ENCODE results near the gene FGD5.
A peak's percentile ranks its signal among the peaks of the same experiment; 100 is the strongest.

Gene FGD5

DNA sequence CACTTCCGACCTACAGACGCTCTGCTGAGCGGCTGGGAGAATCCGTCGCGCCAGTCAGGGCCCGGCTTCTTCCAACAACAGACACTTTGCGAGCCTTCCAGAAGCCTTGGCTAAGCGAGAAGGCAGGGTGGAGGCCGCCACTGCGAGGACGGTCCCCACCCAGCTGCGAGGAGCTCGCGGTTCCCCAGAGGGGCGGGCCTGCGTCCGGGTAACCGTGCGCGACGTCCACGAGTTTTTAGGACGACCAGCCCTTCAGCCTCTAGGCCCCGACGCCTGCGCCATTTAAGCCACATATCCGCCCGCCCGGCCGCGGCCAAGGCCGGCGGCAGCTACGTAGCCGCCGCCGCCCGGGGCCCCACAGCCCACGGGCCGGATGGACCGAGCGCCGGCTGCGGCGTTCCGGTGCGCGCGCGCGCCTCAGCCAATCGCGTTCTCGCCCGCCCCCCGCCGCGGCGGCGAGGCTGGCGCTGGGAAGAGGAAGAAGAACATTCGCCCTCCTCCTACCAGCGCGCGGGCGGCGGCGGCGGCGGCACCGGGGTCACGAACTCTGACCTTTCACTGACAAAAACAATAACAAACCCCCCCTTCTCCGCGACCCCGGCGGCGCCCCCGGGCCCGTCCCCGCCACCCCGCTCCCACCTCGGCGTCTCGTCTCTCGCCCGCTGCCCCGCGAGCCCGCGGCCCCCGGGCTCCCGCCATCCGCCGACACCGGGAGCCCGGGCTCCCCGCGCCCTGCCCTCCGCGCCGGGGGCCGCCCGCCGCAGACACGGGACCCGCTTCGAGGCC is 128.5 kb downstream of the FGD5 start, which contains the start of gene NR2C2:
Gene NR2C2, plus strand, starts transcription at position 484 of the 786 bp plus-strand sequence. CDS start 56,332 bp downstream, outside the sequence.
- H3K4me3 ChIP-seq (ENCODE audit: low read depth, low read length): peak within 1 kb of the TSS; percentile 95
- peak; percentile 73 for TF ChIP-seq POLR2A (IDR thresholded peaks at IDR 0.05; ENCODE audit: extremely low read depth, insufficient read length)
- TF ChIP-seq, protein P1, sequence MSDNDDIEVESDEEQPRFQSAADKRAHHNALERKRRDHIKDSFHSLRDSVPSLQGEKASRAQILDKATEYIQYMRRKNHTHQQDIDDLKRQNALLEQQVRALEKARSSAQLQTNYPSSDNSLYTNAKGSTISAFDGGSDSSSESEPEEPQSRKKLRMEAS (IDR thresholded peaks at IDR 0.05; ENCODE audit: low read depth, low read length): no peak
- TF ChIP-seq, protein P2, sequence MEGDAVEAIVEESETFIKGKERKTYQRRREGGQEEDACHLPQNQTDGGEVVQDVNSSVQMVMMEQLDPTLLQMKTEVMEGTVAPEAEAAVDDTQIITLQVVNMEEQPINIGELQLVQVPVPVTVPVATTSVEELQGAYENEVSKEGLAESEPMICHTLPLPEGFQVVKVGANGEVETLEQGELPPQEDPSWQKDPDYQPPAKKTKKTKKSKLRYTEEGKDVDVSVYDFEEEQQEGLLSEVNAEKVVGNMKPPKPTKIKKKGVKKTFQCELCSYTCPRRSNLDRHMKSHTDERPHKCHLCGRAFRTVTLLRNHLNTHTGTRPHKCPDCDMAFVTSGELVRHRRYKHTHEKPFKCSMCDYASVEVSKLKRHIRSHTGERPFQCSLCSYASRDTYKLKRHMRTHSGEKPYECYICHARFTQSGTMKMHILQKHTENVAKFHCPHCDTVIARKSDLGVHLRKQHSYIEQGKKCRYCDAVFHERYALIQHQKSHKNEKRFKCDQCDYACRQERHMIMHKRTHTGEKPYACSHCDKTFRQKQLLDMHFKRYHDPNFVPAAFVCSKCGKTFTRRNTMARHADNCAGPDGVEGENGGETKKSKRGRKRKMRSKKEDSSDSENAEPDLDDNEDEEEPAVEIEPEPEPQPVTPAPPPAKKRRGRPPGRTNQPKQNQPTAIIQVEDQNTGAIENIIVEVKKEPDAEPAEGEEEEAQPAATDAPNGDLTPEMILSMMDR (IDR thresholded peaks at IDR 0.05; ENCODE audit: low read depth, low read length): no peak
- peak; percentile 88 for DNase-seq (ENCODE audit: low read depth)

DNA sequence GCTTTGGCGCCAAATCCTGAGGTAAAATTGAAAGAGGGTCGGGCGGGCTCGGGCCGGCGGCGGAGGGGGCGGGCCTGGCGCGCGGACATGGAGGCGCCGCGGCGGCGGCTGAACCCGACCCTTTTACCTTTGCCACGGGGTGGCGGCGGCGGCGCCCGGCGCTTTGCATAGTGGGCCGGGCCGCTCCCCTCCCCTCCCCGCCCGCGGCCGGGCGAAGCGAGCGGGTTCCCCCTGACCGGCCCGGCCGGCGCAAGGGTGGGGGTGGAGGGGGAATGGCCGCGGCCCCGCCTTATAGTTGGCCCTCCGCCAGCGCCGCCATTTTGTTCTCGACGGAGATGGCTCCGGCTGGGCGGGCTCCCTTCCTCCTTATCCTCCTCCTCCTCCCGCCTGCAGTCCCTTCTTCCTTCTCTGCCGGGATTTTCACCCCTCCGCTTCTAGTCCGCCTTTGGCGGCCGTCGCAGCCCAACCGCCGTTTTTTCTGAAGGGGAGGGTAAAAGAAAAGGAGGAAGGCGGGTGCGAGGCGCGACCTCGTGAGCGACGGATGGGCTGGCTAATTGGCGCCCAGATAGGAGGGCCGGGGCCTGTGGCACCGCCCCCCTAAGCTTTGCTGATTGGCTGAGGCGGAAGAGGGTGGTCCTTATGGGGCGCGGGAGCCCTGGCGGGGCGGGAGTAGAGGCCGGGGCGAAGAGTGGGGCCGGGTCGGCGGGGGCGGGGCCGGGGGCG is 129.3 kb downstream of the FGD5 start:
- DNase-seq (ENCODE audit: low read depth): peak; percentile 95
- H3K4me3 ChIP-seq (ENCODE audit: low read depth, low read length): peak overlapping the region; percentile 63
- TF ChIP-seq POLR2A (IDR thresholded peaks at IDR 0.05; ENCODE audit: extremely low read depth, insufficient read length) (no peak), MYC (IDR thresholded peaks at IDR 0.05; ENCODE audit: low read depth, low read length) (peak; percentile 21)
- TF ChIP-seq, protein P1 (IDR thresholded peaks at IDR 0.05; ENCODE audit: low read depth, low read length): no peak; the same call in 1 of the 2 replicates

DNA sequence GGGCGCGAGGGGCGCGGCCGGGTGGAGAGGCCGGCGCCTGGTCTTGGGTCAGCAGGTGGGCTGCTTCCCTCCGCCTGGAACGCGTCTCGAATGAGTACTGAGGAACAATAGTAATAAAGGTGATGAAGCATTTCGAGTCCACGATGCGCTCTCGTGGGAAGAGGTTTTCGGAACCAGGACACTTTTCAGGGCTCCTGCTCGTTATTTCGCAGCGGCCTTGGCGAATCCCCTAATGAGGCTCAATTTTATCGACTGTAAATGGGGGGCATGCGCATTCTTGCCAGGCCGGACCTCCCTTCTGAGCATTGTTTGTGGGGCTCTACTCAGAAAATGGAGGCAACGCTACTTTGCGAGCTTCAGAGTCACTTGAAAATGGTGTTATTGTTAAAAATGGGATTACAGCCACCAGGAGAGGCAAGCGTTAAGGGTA is 129.9 kb downstream of the FGD5 start:
- H3K4me3 ChIP-seq (ENCODE audit: low read depth, low read length): peak overlapping the region; percentile 73
- TF ChIP-seq MYC (IDR thresholded peaks at IDR 0.05; ENCODE audit: low read depth, low read length) (no peak), POLR2A (IDR thresholded peaks at IDR 0.05; ENCODE audit: extremely low read depth, insufficient read length) (no peak)
- TF ChIP-seq, protein P2 (IDR thresholded peaks at IDR 0.05; ENCODE audit: low read depth, low read length): no peak
- TF ChIP-seq, protein P1 (IDR thresholded peaks at IDR 0.05; ENCODE audit: low read depth, low read length): no peak
- DNase-seq (ENCODE audit: low read depth): no peak

DNA sequence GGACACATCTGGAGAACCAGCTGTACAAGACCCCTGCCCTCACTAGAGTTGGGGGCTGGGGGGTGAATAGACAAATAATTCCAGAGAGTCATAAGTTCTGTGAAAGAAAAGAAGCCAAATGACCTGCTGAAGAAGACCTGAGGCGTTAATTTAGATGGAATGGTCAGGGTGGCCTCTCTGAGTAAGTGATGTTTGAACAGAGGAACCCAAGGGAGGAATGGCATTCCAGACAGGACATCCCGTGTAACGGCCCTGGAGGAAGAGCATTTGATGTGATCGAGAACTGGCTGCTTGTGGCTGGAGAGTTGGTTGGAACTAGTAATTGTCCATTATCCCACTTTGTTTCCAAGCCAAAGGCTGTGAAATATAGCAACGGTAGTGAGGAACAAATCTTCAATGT is 130.4 kb downstream of the FGD5 start:
- DNase-seq (ENCODE audit: low read depth): no peak
- peak overlapping the region; percentile 73 for H3K4me3 ChIP-seq (ENCODE audit: low read depth, low read length)
- TF ChIP-seq POLR2A (IDR thresholded peaks at IDR 0.05; ENCODE audit: extremely low read depth, insufficient read length) (no peak), MYC (IDR thresholded peaks at IDR 0.05; ENCODE audit: low read depth, low read length) (no peak)
- TF ChIP-seq, protein P2 (IDR thresholded peaks at IDR 0.05; ENCODE audit: low read depth, low read length): no peak
- TF ChIP-seq, protein P1 (IDR thresholded peaks at IDR 0.05; ENCODE audit: low read depth, low read length): no peak

DNA sequence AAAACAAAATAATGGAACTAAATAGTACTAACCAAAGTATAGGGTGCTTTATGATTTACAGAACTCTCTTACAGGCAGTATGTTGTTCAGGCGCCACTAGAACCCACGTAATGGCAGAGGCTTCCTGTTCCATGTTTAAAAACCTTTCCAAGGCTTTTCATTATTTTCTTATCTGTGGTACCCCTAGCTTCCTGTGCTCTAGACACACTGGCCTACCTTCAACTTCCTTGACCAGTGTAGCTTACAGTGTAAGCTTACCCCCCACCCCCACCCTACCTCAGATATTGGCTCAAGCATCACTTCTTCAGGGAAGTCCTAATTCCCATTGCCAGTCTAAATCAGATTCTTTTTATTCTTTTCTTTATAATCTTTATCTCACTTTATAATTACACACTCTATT is 131.5 kb downstream of the FGD5 start:
- TF ChIP-seq, protein P1 (IDR thresholded peaks at IDR 0.05; ENCODE audit: low read depth, low read length): no peak
- no peak for DNase-seq (ENCODE audit: low read depth)
- H3K4me3 ChIP-seq (ENCODE audit: low read depth, low read length): no peak overlapping the region

DNA sequence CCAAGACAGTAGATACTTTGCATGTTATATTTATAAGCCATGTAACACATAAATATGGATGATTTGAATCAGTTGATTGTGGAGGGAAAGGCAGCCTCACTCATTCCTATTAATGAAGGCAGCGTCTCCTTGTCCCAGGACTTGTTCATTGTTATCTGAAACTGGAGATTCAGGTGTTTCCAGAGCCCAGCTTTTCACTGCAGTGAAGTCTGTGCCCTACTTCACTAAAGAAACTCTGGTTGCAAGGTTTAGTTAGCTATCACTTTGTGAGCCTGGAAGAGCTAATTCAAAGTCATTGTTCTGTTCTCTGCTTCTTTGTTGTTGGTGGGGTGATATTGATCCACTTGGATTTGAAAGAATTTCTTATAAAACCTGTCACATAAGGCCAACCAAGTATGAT is 138.4 kb downstream of the FGD5 start:
- no peak for DNase-seq (ENCODE audit: low read depth)

More for the DNA sequence above, 138.4 kb downstream of the FGD5 start:
- H3K4me3 ChIP-seq (ENCODE audit: low read depth, low read length): no peak overlapping the region
- TF ChIP-seq POLR2A (IDR thresholded peaks at IDR 0.05; ENCODE audit: extremely low read depth, insufficient read length) (no peak), MYC (IDR thresholded peaks at IDR 0.05; ENCODE audit: low read depth, low read length) (no peak)
- TF ChIP-seq, protein P2 (IDR thresholded peaks at IDR 0.05; ENCODE audit: low read depth, low read length): no peak
- TF ChIP-seq, protein P1 (IDR thresholded peaks at IDR 0.05; ENCODE audit: low read depth, low read length): no peak
